Measurements from ENCODE around the gene GDF10. TPM values are rescaled to one million over a fixed set of nuclear protein-coding genes. Genes with fewer than 3 reads are reported as not detected.

The GDF10 gene
- total RNA-seq, 1 experiment from 2014 or later, result 0.20 TPM

GRCh38 chr10:47312663-47312995 is 12.6 kb downstream of the GDF10 start:
- H3K23ac ChIP-seq (ENCODE audit: insufficient read length, low read depth, low read length), result no peak overlapping the region
- H3K18ac ChIP-seq (ENCODE audit: insufficient read length, low read depth, low read length), result no peak overlapping the region
- H3K14ac ChIP-seq (ENCODE audit: insufficient read depth, low read length), result no peak overlapping the region
- H3K79me2 ChIP-seq (ENCODE audit: insufficient read depth, low read length), result no peaks in the 10 kb centered on the region
- no peak overlapping the region for H4K91ac ChIP-seq (ENCODE audit: insufficient read length, low read depth, low read length)
- H4K20me1 ChIP-seq (ENCODE audit: control insufficient read depth, insufficient read depth, insufficient read length), result peaks cover 2% of the 10 kb centered on the region
- no peak overlapping the region for H3K4me2 ChIP-seq (ENCODE audit: insufficient read depth, insufficient read length, low read length)
- Mint-ChIP-seq H3K36me3 (ENCODE audit: insufficient read depth in 1 of 3, low read depth in 3 of 3) (no peaks in the 10 kb centered on the region), H3K27me3 (ENCODE audit: low read depth) (peaks cover 8% of the 10 kb centered on the region), H3K4me1 (peaks cover 12 to 15% of the 10 kb centered on the region in 2 experiments; a peak in 3 of 4 replicates), H3K9me3 (no peaks in the 10 kb centered on the region; a peak in 1 of 5 replicates), H3K27ac (no peak overlapping the region), H3K4me3 (no peak overlapping the region)
- H2AFZ ChIP-seq (ENCODE audit: low read length), result no peak overlapping the region
- no peak overlapping the region for H2AK5ac ChIP-seq (ENCODE audit: insufficient read length, low read length)
- H3K4ac ChIP-seq (ENCODE audit: low read depth, low read length), result no peak overlapping the region
- no peaks in the 10 kb centered on the region for H3K27me3 ChIP-seq (ENCODE audit: insufficient read depth, low read length)
- H4K5ac ChIP-seq (ENCODE audit: insufficient read length, low read depth, low read length), result no peak overlapping the region
- WGBS (ENCODE audit: extremely low coverage, insufficient read length, low lambda C conversion rate), result no CpG with 5 or more reads among the region's 7 CpGs
- no peak overlapping the region for H4K8ac ChIP-seq (replicated peaks; ENCODE audit: insufficient read length, low read depth, low read length)
- H3K27ac ChIP-seq (ENCODE audit: insufficient read length, low read depth, low read length), result no peak overlapping the region
- TF ChIP-seq, protein P1, sequence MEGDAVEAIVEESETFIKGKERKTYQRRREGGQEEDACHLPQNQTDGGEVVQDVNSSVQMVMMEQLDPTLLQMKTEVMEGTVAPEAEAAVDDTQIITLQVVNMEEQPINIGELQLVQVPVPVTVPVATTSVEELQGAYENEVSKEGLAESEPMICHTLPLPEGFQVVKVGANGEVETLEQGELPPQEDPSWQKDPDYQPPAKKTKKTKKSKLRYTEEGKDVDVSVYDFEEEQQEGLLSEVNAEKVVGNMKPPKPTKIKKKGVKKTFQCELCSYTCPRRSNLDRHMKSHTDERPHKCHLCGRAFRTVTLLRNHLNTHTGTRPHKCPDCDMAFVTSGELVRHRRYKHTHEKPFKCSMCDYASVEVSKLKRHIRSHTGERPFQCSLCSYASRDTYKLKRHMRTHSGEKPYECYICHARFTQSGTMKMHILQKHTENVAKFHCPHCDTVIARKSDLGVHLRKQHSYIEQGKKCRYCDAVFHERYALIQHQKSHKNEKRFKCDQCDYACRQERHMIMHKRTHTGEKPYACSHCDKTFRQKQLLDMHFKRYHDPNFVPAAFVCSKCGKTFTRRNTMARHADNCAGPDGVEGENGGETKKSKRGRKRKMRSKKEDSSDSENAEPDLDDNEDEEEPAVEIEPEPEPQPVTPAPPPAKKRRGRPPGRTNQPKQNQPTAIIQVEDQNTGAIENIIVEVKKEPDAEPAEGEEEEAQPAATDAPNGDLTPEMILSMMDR (conservative IDR thresholded peaks at IDR 0.05), result no peak
- H3K56ac ChIP-seq (ENCODE audit: insufficient read length, low read depth, low read length), result no peak overlapping the region
- H3K9me3 ChIP-seq (ENCODE audit: control insufficient read depth, low read depth, low read length), result no peaks in the 10 kb centered on the region
- H2BK15ac ChIP-seq (ENCODE audit: low read depth, low read length), result no peak overlapping the region
- no peaks in the 10 kb centered on the region; the same call in 1 of the 2 replicates for H3K4me1 ChIP-seq (ENCODE audit: insufficient read depth, low read length)
- H2BK120ac ChIP-seq (ENCODE audit: low read depth, low read length, poor library complexity, severe bottlenecking), result no peak overlapping the region
- no peaks in the 10 kb centered on the region for H3K23me2 ChIP-seq (ENCODE audit: insufficient read length, low read depth, low read length, poor library complexity, severe bottlenecking)
- H2BK5ac ChIP-seq (ENCODE audit: insufficient read length, low read length), result no peak overlapping the region
- H3K9ac ChIP-seq (ENCODE audit: extremely low read depth, insufficient read length, low read length), result no peak overlapping the region
- H2BK12ac ChIP-seq (ENCODE audit: insufficient read length, low read depth, low read length), result no peak overlapping the region
- H2BK20ac ChIP-seq (ENCODE audit: low read depth, low read length, poor library complexity, severe bottlenecking), result no peak overlapping the region
- no peak overlapping the region for H3T11ph ChIP-seq (ENCODE audit: low read length)
- H3K79me1 ChIP-seq (ENCODE audit: insufficient read depth, low read depth, low read length, poor library complexity, severe bottlenecking), result no peaks in the 10 kb centered on the region
- no peak for DNase-seq
